CD4-positive, alpha-beta T cell treated with Interleukin-1 beta for 1 hour (primary cell): ENCODE measurements around the gene GJB1.
"Not testable (repeated sequence)": the region's sequence is repeated elsewhere in the genome, so short reads cannot be mapped to it uniquely, and the experiment has no call there.

Source experiments
- DNase-seq, 2 donors: peaks; one replicate each; pipeline ENCODE4 v3.0.0-alpha.2; 2020 to 2022

GJB1 gene

DNA sequence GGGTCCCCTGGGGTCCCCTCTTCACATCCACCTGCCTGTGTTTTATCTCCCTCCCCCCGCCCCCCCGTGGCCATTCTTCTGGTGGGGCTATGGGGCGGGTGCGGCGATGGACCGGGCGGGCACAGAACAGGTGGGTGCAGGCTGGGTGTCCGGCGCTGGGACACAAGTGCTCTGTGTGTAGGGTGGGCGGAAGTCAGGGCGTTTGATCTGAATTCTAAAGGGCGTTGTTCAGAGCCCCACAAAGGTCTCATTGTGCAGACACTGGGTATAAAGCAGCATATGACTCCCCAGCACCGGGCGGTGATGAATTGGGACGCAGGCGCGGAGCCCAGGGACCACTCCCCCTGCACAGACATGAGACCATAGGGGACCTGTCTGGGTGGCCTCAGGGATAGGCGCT, at the start of gene GJB1:
GJB1 (plus strand) TSS at position 296 of the 400 bp plus-strand sequence. CDS start 484 bp downstream, outside the sequence.
- DNase-seq = no peak

DNA sequence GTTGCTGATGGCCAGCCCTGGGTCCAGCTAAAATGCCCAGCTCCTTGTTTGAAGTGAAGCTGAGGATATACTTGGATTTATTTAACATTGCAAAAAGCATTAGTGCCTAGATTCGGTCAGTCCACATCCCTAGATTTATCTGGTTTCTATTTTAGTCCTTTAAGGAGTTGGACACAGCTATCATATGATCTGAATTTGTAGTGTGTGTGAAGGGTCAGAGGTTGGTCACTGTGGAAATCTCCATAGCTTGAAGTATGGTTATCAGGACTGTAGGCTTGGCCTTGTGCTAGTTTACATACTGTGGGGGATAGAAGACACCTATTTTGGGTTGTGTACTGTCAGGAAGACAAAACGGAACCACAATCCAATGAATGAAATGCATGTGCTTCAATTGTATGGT, 49.6 kb upstream of the GJB1 start:
- no peak for DNase-seq

DNA sequence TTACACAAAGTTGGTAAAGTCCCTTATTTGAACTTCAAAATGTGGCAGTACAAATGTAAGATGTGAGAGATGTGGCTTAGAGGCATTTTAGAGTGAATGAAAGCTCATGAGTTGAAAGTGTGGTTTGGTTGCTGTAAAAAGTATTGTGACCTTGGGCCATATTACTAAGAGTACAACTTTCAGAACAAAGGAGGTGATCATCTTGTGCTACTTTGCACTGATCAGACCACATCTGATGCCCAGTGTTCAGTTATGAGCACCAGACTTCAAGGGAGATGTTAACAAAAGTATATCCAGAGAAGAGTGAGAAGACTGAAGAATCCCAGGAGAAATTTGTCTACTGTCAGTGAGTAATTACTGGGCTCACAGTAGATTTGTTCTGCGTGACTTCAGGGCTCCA, 48.2 kb upstream of the GJB1 start:
- DNase-seq = no peak

DNA sequence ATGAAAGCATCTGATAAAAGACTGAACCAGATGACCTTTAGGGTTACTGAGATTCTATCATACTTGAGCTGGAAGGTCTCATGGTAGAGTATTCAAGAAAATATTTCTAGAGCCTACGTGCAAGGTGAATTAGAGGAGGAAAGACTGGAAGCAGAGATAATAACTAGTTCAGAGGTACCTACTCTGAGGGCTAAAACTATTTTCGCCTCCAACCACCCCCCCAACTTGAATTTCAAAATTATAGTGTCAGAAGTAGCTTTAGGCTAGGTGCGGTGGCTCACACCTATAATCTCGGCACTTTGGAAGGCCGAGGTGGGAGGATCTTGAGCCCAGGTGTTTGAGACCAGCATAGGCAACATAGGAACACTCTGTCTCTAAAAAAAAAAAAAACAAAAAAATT, 47.5 kb upstream of the GJB1 start:
- no peak for DNase-seq

DNA sequence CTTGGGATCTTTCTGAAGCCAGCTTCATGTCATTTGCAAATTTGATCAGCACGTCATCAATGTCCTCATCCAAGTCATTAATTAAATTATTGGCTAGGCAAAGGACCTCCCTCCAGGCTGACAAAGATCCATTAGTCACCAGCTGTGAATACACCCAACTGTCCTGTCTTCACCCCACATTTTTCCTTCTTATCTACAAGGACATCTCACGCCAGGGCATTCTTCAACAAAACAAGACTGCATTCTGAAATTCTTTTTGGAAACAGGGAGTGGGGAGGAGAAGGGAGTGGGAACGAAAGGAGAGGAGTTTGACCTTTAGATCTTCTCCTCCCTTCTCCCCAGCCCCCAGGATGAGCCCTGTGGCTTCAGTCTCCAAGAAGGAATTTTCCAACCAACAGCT, 45.7 kb upstream of the GJB1 start:
- no peak for DNase-seq

DNA sequence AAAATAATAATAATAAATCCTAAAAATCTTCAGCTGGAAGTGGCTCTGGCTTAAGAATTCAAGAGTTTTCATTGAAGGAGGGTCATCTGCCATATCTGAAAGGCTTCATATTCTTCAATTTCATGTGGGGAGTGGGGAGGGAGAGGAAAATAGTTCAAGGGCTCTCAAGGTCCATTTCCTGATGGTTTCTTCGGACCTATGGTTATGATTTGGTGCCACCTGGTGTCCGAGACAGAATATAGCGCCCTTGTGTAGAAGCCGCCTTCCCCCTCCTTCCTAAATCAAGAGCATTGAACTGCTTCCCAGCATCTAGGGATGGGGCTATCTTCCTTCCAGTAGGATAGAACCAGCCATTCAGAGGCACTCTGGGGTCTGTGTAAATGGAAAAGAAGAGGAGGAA, 44.1 kb upstream of the GJB1 start:
- peak; percentile 54 to 57 for DNase-seq

DNA sequence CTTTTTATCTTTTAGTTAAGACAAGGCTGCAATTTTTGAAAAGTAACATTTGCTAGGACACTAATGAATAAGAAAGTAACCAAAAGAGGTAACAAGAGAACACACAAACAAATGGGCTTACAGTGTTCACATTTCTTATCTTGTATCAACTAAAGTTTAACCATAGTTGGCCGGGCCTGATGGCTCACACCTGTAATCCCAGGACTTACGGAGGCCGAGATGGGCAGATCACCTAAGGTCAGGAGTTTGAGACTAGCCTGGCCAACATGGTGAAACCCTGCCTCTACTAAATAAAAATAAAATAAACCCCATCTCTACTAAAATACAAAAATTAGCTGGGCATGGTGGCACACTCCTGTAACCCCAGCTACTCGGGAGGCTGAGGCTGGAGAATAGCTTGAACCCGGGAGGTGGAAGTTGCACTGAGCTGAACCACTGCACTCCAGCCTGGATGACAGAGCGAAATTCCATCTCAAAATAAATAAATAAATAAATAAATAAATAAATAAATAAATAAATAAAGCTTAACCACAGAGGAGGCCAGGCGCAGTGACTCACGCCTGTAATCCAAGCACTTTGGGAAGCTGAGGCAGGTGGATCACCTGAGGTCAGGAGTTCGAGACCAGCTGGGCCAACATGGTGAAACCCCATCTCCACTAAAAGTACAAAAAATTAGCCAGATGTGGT, 42.3 kb upstream of the GJB1 start:
- not testable (repeated sequence) for DNase-seq

DNA sequence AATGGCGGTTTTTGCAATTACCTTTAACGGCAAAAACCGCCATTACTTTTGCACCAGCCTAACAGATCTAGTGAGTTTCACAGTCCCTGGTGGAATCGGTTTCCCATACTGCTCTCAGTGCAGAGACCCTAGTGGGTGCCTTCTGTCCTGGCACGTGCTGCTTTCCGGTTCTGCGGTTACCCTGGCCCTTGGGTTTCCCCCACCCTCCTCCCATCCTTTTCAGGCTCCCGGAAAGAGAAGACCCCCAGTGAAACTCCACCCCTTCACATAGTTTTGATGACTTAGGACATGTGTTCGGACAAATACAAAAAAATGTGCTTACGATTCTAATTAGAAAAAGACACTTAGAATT, 41.5 kb upstream of the GJB1 start:
- DNase-seq = peak; percentile 62 to 68

DNA sequence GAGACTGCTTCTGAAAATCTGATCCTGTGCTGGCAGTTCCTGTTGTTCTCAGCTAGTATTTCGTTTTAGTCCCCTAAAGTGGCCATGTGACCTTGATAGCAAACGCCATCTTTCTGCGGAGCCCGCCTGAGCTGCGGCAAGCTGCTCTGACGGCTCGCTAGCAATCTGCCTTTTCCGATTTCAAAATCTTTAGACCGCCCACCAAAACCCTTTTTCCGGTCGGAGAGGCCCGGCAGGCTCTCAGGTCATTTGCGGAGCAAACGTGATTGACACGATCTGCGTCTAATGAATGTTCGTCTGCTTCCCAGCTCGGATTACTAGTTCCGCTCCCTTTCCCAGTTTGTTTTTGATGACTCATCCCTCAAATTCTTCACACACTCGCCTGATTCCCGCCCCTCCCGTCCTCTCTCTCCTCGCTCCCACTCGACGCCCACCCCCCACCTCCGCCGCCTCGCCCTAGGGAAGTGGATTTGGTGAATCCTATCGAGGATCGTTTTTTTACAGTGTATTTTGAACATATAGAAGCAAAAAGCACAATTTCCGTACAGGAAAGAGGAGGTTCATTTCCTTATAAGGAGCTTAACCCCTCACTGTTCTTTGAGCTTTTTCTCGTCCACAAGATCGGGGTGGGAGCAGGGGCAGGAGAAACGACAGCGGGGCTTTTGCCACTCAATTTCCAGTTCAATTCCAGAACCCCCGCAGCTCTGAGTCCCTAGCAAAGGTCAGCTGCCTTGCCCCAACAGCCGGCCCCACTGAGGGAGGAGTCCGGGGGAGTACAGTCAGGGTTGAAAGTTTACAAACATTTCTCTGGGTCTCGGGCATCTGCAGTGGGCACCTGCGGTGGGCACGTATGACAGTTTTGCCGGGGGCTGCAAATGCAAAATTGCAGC, 40.9 kb upstream of the GJB1 start:
- DNase-seq = peak; percentile 88

DNA sequence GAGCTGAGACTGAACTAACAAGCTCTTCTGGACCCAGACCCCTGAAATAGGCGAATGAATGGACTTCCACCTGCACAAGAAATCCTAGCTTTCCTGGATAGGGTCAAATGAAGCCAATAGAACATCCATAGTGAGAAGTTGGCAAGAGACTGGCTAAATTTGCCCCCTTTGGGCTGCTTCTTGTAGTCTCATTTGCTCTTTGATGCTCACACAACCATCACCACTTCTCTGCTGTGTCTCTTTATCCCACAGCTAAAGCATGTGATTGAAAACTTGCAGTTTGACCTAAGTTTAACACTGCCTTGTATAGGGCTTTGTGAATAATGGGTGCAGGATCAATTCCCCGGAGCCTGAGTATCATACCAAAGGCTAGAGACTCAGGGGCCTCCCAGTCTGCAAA, 40.2 kb upstream of the GJB1 start:
- DNase-seq = no peak

DNA sequence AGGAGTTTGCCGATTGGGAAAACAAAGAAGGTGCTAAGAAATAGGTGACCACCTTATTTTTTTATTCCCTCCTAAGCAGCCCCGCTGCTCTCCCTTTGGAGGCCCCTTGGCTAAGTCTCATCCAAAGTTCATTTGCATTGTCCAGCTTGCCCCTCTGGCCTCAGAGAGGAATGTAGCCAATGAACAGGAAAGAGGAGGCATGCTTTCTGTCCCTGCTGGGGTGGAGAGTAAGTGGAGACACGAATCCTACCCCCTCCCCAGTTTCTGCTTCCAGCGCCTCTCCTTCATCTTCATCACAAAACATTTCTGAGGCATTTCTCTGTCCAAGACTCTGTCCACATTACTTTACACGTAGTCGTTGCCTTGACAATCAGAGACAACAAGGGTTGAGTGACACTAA, 39.7 kb upstream of the GJB1 start:
- no peak for DNase-seq

DNA sequence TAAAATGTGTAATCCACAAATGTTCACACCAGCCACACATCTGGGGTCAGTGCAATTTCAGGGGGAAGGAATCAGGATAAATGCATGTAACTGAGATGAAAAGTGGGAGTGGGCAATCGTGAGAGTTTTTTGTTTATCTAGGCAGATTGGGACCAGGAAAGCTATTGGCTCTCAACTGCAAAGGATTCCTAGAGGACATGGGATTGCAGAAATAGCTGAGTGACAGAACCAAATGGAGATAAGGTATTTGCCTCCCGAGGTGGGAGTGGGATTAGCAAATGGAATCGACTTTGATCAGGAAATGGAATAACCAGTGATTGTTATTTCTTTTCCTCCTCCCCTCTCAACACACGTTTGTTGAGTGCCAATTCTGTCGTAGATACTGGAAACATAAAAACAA, 38.9 kb upstream of the GJB1 start:
- DNase-seq = no peak

DNA sequence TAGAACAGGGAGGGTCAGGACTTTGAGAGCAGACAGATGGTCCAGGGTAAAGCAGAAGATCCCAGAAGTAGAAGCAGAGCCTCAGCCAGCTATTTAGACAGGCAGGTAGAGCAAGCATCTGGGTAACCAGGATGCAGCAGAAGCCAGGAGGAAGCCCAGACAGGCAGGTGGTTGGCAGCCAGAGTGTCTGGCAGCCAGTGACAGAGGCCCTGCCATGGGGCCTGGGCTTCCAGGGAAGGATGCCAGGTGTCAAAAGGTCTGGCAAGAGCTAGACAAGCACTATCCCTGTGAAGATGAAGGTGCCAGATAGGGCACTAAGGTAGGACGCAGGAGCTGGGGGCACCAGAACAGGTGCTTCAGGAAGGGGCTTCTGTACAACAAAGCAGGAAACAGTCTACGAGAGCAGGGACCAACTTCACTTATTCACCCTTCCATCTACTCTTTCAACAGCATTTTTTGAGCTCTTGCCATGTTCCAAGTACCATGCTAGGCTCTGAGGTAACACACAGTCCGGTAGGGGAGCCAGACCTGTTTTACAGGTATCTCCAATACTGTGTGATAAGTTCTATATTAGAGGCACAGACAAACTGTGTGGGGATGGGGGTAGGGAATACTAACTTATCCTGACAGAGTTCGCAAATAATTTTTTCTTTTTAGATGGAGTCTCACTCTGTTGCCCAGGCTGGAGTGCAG, 38.1 kb upstream of the GJB1 start:
- DNase-seq = no peak

DNA sequence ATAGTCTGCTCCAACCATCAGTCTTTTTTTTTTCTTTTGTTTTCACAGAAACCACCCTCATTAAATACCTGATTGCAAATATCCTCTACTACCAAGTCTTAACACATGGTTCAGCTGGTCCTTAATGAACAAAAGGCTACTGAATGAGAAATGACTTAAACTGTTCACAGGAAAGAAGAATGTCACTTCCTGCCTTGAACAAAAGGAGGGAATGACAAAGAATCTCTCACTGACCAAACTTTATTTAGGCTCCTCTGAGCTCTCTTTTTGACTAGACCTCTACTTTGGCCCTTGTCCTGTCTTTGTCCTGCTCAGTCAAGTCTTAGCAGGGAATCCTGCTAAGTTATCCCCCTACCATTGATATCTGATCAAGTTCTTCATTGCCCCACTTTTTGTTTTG, 31.8 kb upstream of the GJB1 start:
- no peak for DNase-seq

DNA sequence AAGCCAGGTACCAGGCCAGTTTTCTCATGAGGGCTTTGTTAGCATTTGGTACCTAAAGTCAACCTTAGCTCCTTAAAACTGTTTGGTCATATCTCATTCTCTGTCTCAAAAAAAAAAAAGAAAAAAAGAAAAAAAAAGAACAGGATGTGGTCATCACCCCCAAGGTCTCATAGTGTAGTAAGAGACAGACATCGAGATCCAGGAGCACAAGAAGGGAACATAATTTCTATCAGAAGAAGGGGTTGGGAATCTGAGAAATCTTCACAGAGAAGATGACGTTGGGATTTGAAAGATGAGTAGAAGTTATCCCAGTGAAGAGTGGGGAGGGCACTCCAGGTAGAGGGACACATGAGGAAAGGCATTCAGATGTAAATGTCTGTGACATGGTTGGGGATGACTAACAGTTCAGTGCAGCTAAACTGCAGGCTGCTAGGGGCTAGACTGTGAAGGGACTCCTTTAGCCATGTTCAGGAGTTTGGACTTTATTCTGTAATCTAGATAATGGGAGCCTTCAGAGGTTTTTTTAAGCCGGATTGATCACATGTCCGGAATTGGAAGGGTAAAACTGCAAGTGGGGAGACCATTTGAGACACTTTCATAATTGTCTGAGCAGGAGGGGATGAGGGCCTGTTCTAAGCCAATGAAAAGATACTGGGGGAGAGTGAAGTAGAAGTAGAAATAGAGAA, 26.9 kb upstream of the GJB1 start:
- peak; percentile 6 to 25 for DNase-seq

DNA sequence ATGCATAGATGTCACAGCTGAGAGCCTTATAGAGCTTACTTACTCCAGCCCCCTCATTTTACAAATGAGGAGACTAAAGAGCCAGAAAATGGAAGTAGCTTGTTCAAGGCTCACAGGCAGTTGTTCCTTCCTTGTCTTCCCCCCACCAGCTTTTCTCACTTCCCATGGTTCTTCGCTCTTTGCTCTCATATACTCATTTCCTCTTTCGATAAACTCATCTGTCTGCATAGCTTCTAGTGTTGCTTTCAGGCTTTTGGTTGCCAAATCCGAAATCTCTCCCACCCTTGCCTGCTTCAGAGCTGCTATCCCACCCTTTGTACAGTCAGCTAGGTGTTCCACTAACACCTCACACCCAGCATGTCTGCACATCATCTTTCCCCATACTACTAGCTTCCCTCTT, 25.0 kb upstream of the GJB1 start:
- DNase-seq = peak; percentile 6 to 17

DNA sequence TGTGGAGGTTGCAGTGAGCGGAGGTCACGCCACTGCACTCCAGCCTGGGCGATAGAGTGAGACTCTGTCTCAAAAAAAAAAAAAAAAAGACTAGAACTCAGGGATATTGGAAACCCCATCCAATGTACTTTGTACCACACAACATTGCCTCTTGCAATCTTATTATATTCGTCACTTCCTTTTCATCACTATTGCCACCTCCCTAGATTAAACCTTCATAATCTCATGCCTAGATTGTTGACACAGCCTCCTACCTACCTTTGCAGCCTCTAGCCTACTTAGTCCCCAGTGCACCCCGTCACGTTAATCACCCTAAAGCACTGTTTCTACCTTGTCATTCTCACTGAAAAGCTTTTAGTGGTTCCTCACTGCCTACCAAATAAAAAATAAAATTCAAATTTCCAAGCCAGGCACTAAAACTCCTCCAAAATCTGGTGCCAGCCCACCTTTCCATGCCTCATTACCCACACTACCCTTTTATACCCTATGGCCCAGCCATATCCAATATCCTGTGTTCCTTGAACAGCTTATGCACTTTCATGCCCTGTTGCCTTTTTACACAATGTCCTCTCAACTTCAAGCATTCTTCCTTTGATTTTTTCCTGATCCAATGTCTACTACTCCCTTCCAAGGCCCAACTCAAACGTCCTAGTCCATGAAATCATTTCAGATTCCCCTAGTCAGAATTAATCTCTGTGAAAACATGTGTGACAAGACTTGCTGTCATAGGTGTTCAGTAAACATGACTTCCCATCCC, 23.6 kb upstream of the GJB1 start:
- DNase-seq = no peak

DNA sequence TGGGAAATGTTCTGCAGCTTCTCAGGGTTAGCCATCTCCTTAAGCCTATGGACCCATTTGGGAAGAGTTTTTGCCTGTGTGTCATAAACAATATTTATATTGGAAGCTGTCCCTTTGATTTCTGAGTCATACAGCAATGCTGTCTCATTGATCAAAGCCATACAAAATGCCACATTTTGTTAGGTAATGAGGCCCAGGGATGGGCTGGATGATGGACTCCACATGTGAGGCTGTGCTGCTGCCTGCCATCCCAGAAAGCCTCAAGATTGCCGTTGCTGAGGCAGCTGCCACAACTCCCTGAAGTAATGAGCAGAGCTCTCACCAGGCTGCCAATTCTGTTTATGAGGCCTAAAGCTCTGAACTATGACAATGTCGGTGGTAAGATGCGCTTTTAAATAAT, 12.2 kb upstream of the GJB1 start:
- no peak for DNase-seq

DNA sequence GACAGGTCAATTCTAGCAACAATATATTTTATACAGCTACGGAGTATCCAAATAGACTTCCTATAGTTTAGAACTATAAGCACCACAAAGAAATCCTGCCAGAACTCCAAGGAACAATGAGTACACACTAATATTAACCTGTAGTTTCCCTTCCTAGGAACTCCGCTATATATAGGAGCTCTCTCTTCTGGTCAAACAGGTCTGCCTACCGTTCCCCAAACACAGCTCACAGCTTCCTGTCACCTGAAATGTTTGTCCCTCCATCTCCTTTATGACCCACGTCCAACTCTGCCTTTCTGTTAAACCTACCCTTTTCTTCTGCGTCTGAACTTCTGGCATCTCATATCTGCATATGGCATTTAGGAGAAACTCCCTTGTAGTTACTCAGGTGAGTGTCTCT, 10.5 kb upstream of the GJB1 start:
- no peak for DNase-seq

DNA sequence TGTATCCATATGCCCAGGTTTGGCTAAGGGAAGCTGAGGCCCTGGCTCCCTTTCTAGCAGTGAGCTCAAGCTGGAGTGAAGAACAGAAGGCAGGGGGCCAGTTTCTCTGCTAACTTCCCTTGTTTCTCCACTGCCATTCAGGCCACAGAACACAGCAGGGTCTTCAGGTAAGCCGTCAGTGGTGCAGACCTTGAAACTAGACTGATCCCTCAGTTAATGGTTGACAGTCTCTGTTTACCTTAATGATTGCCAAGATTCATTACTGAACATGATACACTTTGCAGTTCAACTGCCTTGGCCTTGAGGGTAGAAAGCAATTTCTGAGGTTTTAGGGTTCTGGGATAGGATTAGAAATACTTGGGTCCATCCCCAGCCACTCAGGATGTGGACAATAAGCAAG, 8.9 kb upstream of the GJB1 start:
- DNase-seq = no peak

DNA sequence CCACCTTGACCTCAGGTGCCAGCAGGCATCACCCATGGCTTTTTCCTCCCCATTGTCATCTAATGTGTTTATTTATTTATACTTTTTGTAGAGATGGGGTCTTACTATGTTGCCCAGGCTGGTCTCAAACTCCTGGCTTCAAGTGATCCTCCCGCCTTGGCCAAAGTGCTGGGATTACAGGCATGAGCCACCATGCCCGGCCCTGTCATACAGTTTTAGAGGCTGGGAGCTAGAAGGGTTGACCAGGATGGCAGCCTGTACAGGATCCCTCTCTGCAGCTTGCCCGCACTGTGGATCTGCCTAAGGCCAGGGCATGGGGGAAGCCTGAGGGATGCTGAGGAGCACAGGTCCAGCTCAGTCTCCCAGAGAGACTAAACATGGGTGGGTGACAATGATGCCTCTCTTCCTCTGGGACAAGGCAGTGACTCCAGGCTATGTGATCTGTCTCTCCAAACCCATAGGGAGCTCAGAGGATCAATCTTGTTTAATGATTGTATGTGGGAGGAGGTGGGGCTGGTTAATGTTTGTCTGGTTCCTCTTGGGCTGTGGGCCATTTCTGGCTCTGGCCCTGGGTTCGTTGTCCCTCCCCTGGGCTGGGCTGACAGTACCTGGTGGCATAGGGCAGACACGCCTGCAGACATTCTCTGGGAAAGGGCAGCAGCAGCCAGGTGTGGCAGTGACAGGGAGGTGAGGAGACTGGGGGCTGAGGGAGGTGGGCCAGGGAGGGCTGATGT, 8.3 kb upstream of the GJB1 start:
- DNase-seq = no peak
